IMR-90 (cell line): ENCODE data around the gene TICAM2. TPM values are rescaled to one million over a fixed set of nuclear protein-coding genes. Genes with fewer than 3 reads are reported as not detected.

Experiments
- ATAC-seq: fragments of 200-7000 bp; cut with Tn5 transposase; 2 replicates; pipeline ENCODE4 v1.9.1; 2020; ENCODE audit warnings: low read depth, mild to moderate bottlenecking, moderate library complexity
- BruUV-seq: library from RNA; stranded (reverse); fragments of 400-500 nt; replicated peaks from 2 replicates; lab custom pipeline; 2021; lab: Mats Ljungman, UMichigan
- CTCF ChIA-PET: fragments of 300-600 bp; formaldehyde crosslinking; extraction: SDS; loops from one replicate; lab custom pipeline; 2021; ENCODE audit warnings: antibody characterized with exemption; lab: Yijun Ruan, JAX
- POLR2A ChIA-PET: fragments of 300-600 bp; sonication (Branson Sonifier 250); formaldehyde crosslinking; loops from one replicate; lab custom pipeline; 2022; ENCODE audit warnings: antibody characterized with exemption; ENCODE audit not compliant: unreplicated experiment; lab: Charles Lee
- DNase-seq: peaks from one replicate; pipeline ENCODE4 v3.0.0; 2013
- H2AFZ ChIP-seq: replicated peaks from 2 replicates; pipeline ENCODE3; 2013; ENCODE audit warnings: low read length, mild to moderate bottlenecking; ENCODE audit not compliant: poor library complexity
- H2AK5ac ChIP-seq: 2 replicates; pipeline ENCODE4 v1.6.1; 2013; ENCODE audit warnings: low read depth, low read length, inconsistent platforms
- H2AK9ac ChIP-seq: replicated peaks from 2 replicates; pipeline ENCODE3; 2013; ENCODE audit warnings: mild to moderate bottlenecking, low read depth, low read length, moderate library complexity; ENCODE audit not compliant: poor library complexity
- H2BK120ac ChIP-seq: 2 replicates; pipeline ENCODE4 v1.6.1; 2013; ENCODE audit warnings: low read depth, low read length, inconsistent platforms
- H2BK15ac ChIP-seq: 3 replicates; pipeline ENCODE4 v1.6.1; 2013; ENCODE audit warnings: low read depth, low read length, inconsistent platforms
- H2BK20ac ChIP-seq: 2 replicates; pipeline ENCODE4 v1.6.1; 2013; ENCODE audit warnings: low read depth, mild to moderate bottlenecking, inconsistent platforms, low read length, moderate library complexity
- H2BK5ac ChIP-seq: 2 replicates; pipeline ENCODE4 v1.6.1; 2013; ENCODE audit warnings: mild to moderate bottlenecking, low read depth, low read length, inconsistent platforms; ENCODE audit not compliant: poor library complexity, severe bottlenecking
- H3K14ac ChIP-seq: replicated peaks from 2 replicates; pipeline ENCODE4 v1.6.1; 2013; ENCODE audit warnings: low read depth, low read length, inconsistent platforms
- H3K18ac ChIP-seq: 2 replicates; pipeline ENCODE4 v1.6.1; 2013; ENCODE audit warnings: low read depth, low read length, control low read depth
- H3K23ac ChIP-seq: 2 replicates; pipeline ENCODE4 v1.6.1; 2013; ENCODE audit warnings: low read depth, low read length, inconsistent platforms
- H3K27ac ChIP-seq: 2 replicates; pipeline ENCODE4 v1.5.1; 2013; ENCODE audit warnings: mild to moderate bottlenecking, control low read depth, low read length; ENCODE audit not compliant: insufficient read depth
- H3K27me3 ChIP-seq: 2 replicates; pipeline ENCODE4 v1.6.1; 2013; ENCODE audit warnings: low read length; ENCODE audit not compliant: control insufficient read depth, insufficient read depth
- H3K36me3 ChIP-seq: 2 replicates; pipeline ENCODE4 v1.6.1; 2013; ENCODE audit warnings: low read length, mixed read lengths; ENCODE audit not compliant: control insufficient read depth, insufficient read depth
- H3K4ac ChIP-seq: 2 replicates; pipeline ENCODE4 v1.6.1; 2013; ENCODE audit warnings: low read depth, low read length, inconsistent platforms
- H3K4me1 ChIP-seq: 2 replicates; pipeline ENCODE4 v1.6.1; 2013; ENCODE audit warnings: low read length, mixed read lengths; ENCODE audit not compliant: control insufficient read depth, insufficient read depth
- H3K4me2 ChIP-seq: 2 replicates; pipeline ENCODE4 v1.6.1; 2013; ENCODE audit warnings: low read depth, mild to moderate bottlenecking, control low read depth, low read length, moderate library complexity
- H3K4me3 ChIP-seq: 2 replicates; pipeline ENCODE4 v1.5.1; 2013; ENCODE audit warnings: low read depth, mild to moderate bottlenecking, control low read depth, low read length, moderate library complexity; ENCODE audit not compliant: insufficient read depth
- H3K56ac ChIP-seq: 2 replicates; pipeline ENCODE4 v1.6.1; 2013; ENCODE audit warnings: low read length, inconsistent platforms; ENCODE audit not compliant: insufficient read depth; ENCODE audit errors: extremely low read depth
- H3K79me1 ChIP-seq, 2 experiments: 2 replicates each; pipeline ENCODE4 v1.6.1; 2013; ENCODE audit warnings: low read length in 2 of 2, inconsistent platforms in 1 of 2, low read depth in 1 of 2
- H3K9ac ChIP-seq: 2 replicates; pipeline ENCODE4 v1.6.1; 2013; ENCODE audit warnings: low read depth, low read length, control low read depth
- H3K9me1 ChIP-seq: 2 replicates; pipeline ENCODE4 v1.6.1; 2013; ENCODE audit warnings: low read length, inconsistent platforms; ENCODE audit not compliant: insufficient read depth
- H3K9me3 ChIP-seq: 2 replicates; pipeline ENCODE4 v1.6.1; 2013; ENCODE audit warnings: low read length; ENCODE audit not compliant: control insufficient read depth, insufficient read depth
- H4K20me1 ChIP-seq: 2 replicates; pipeline ENCODE4 v1.6.1; 2013; ENCODE audit warnings: low read length, inconsistent platforms; ENCODE audit not compliant: insufficient read depth
- H4K5ac ChIP-seq: 2 replicates; pipeline ENCODE4 v1.6.1; 2013; ENCODE audit warnings: mild to moderate bottlenecking, low read depth, low read length, control low read depth
- H4K8ac ChIP-seq, 2 experiments: 2 replicates each; pipeline ENCODE4 v1.6.1; 2013; ENCODE audit warnings: low read depth in 2 of 2, low read length in 2 of 2, control low read depth in 1 of 2, inconsistent platforms in 1 of 2
- H4K91ac ChIP-seq: 2 replicates; pipeline ENCODE4 v1.6.1; 2013; ENCODE audit warnings: low read depth, low read length, inconsistent platforms; ENCODE audit not compliant: insufficient read depth
- BHLHE40 ChIP-seq: fragments of 150-350 bp; IDR thresholded peaks from 2 replicates; pipeline ENCODE4 v1.6.1; 2016; ENCODE audit warnings: mild to moderate bottlenecking, low read depth, low read length
- CEBPB ChIP-seq: IDR thresholded peaks from 2 replicates; pipeline ENCODE4 v1.6.1; 2012; ENCODE audit warnings: low read depth, low read length, improper control_type of control experiment
- CHD1 ChIP-seq: IDR thresholded peaks from 2 replicates; pipeline ENCODE4 v1.6.1; 2012; ENCODE audit warnings: low read depth, low read length, improper control_type of control experiment
- CTCF ChIP-seq: conservative IDR thresholded peaks from 2 replicates; pipeline ENCODE4 v1.5.1; 2012; ENCODE audit warnings: mild to moderate bottlenecking, low read depth, low read length, improper control_type of control experiment
- ELK1 ChIP-seq: fragments of 150-350 bp; IDR thresholded peaks from 2 replicates; pipeline ENCODE4 v1.6.1; 2016; ENCODE audit warnings: low read depth, mild to moderate bottlenecking, low read length, moderate library complexity, borderline replicate concordance
- FOS ChIP-seq: fragments of 150-350 bp; IDR thresholded peaks from 2 replicates; pipeline ENCODE4 v1.6.1; 2016; ENCODE audit warnings: low read depth, low read length
- MAFK ChIP-seq: IDR thresholded peaks from 2 replicates; pipeline ENCODE4 v1.6.1; 2012; ENCODE audit warnings: low read depth, low read length, improper control_type of control experiment
- MAZ ChIP-seq: IDR thresholded peaks from 2 replicates; pipeline ENCODE4 v1.6.1; 2012; ENCODE audit warnings: low read depth, mild to moderate bottlenecking, low read length, improper control_type of control experiment, moderate library complexity, borderline replicate concordance
- MXI1 ChIP-seq: IDR thresholded peaks from 2 replicates; pipeline ENCODE4 v1.6.1; 2012; ENCODE audit warnings: low read depth, mild to moderate bottlenecking, low read length, moderate library complexity, borderline replicate concordance
- NFE2L2 ChIP-seq: fragments of 150-350 bp; IDR thresholded peaks from 2 replicates; pipeline ENCODE4 v1.6.1; 2016; ENCODE audit warnings: low read depth, mild to moderate bottlenecking, low read length
- POLR2A ChIP-seq: IDR thresholded peaks from 2 replicates; pipeline ENCODE4 v1.6.1; 2012; ENCODE audit warnings: mild to moderate bottlenecking, low read depth, low read length
- RAD21 ChIP-seq: IDR thresholded peaks from 2 replicates; pipeline ENCODE4 v1.6.1; 2012; ENCODE audit warnings: low read length, improper control_type of control experiment
- RCOR1 ChIP-seq: IDR thresholded peaks from 2 replicates; pipeline ENCODE4 v1.6.1; 2012; ENCODE audit warnings: mild to moderate bottlenecking, low read length, improper control_type of control experiment; ENCODE audit not compliant: insufficient replicate concordance
- RFX5 ChIP-seq: IDR thresholded peaks from 2 replicates; pipeline ENCODE4 v1.8.0; 2012; ENCODE audit warnings: low read depth, mild to moderate bottlenecking, low read length, moderate library complexity
- SMC3 ChIP-seq: fragments of 150-350 bp; IDR thresholded peaks from 2 replicates; pipeline ENCODE4 v1.6.1; 2016; ENCODE audit warnings: low read depth, mild to moderate bottlenecking, antibody characterized with exemption, low read length, moderate library complexity
- USF2 ChIP-seq: fragments of 150-350 bp; IDR thresholded peaks from 2 replicates; pipeline ENCODE4 v1.6.1; 2017; ENCODE audit warnings: mild to moderate bottlenecking, antibody characterized with exemption, low read length, low read depth
- WGBS, 2 experiments: methylation state at CpG; one replicate each; pipeline versions ENCODE4 v1.1.5 to v1.1.7; 2013; ENCODE audit warnings: missing lambda C conversion rate in 2 of 2; ENCODE audit not compliant: insufficient read length in 1 of 2; ENCODE audit errors: extremely low coverage in 2 of 2; 5-methylcytosine and 5-hydroxymethylcytosine counted together
- dilution Hi-C: fragments of 300-500 bp; cut with HindIII; formaldehyde crosslinking; loops from one replicate; pipeline ENCODE4 v1.14.3; 2018; ENCODE audit warnings: low sequenced_read_pairs; ENCODE audit not compliant: unreplicated experiment
- in situ Hi-C: fragments of 300-500 bp; cut with MboI; formaldehyde crosslinking; loops from 3 replicates; pipeline ENCODE4 v1.14.3; 2019; ENCODE audit warnings: low sequenced_read_pairs, inconsistent platforms, mixed read lengths
- intact Hi-C: fragments of 100-400 bp; cut with micrococcal nuclease; formaldehyde crosslinking; loops from 2 replicates; pipeline ENCODE4 v1.10.0; 2022
- polyA plus RNA-seq, 3 experiments: library from polyadenylated mRNA; depleted of rRNA; stranded (reverse); fragments of >200 nt; gene quantifications; 2 replicates each; pipeline ENCODE4 v1.2.3, GENCODE V29; 2012; ENCODE audit warnings: low replicate concordance in 1 of 3
- total RNA-seq: library from RNA; depleted of rRNA; stranded (reverse); fragments of >200 nt; gene quantifications from 2 replicates; pipeline ENCODE4 v1.2.3, GENCODE V29; 2012

TICAM2 gene
- total and polyA plus RNA-seq, 2 of the 4 experiments (the other 2 are of a cell fraction): 2.9 to 4.3 TPM

GRCh38 chr5:115535479-115536035, 66.7 kb downstream of the TICAM2 start:
- in situ Hi-C loops: no loop called here
- dilution Hi-C loops: no loop called here
- no TSS peak for BruUV-seq
- Histone ChIP-seq H4K5ac (no peak overlapping the region), H3K18ac (no peak overlapping the region), H3K4me2 (peak overlapping the region; percentile 28; the same call in 1 of the 2 replicates), H3K36me3 (peaks cover 13% of the 10 kb centered on the region), H3K27ac (no peak overlapping the region), H2BK120ac (no peak overlapping the region), H3K56ac (no peak overlapping the region), H3K23ac (no peak overlapping the region), H3K4me1 (peaks cover 4% of the 10 kb centered on the region; the same call in 1 of the 2 replicates), H2AK5ac (no peak overlapping the region), H3K27me3 (no peaks in the 10 kb centered on the region), H2BK5ac (no peak overlapping the region), H3K9ac (no peak overlapping the region), H2BK15ac (no peak overlapping the region), H2AK9ac (no peak overlapping the region), H3K4me3 (no peak overlapping the region), H3K9me1 (peaks cover 2% of the 10 kb centered on the region), H2BK20ac (no peak overlapping the region), H4K20me1 (peaks cover 69% of the 10 kb centered on the region; the same call in 1 of the 2 replicates), H3K14ac (no peak overlapping the region), H3K9me3 (no peaks in the 10 kb centered on the region), H4K8ac (no peak overlapping the region), H2AFZ (no peak overlapping the region), H4K91ac (no peak overlapping the region), H3K79me1 (peaks cover 0 to 47% of the 10 kb centered on the region in 2 experiments; a peak in 2 of 4 replicates), H3K4ac (no peak overlapping the region)
- intact Hi-C loops: no loop called here
- POLR2A ChIA-PET: no interaction called here
- TF ChIP-seq RFX5 (no peak), FOS (no peak), CEBPB (no peak), MAFK (no peak), MAZ (no peak), BHLHE40 (no peak), ELK1 (no peak), USF2 (no peak), CHD1 (no peak), MXI1 (no peak), CTCF (no peak), RAD21 (no peak), POLR2A (no peak), RCOR1 (no peak), NFE2L2 (no peak), SMC3 (no peak)
- CTCF ChIA-PET: no interaction called here
- DNase-seq (no peak), ATAC-seq (no peak)
- WGBS, 2 experiments: no CpG with 5 or more reads among the region's 3 CpGs
